Panc1 (cell line): ENCODE measurements around the gene ZBTB47. TPM values are rescaled to one million over a fixed set of nuclear protein-coding genes. Genes with fewer than 3 reads are reported as not detected.

Source experiments
- ATAC-seq: fragments of 200-7000 bp; cut with Tn5 transposase; 2 replicates; pipeline ENCODE4 v1.9.1; 2020; ENCODE audit warnings: mild to moderate bottlenecking, moderate library complexity
- BruUV-seq: library from RNA; stranded (reverse); fragments of 400-500 nt; replicated peaks from 2 replicates; lab custom pipeline; 2021; lab: Mats Ljungman, UMichigan
- CTCF ChIA-PET: fragments of 300-600 bp; sonication (Branson Sonifier 250); formaldehyde crosslinking; loops from one replicate; lab custom pipeline; 2022; ENCODE audit warnings: antibody characterized with exemption; lab: Charles Lee
- POLR2A ChIA-PET: fragments of 300-600 bp; sonication (Branson Sonifier 250); formaldehyde crosslinking; loops from one replicate; lab custom pipeline; 2022; ENCODE audit warnings: antibody characterized with exemption; lab: Charles Lee
- DNase-seq: peaks from one replicate; pipeline ENCODE4 v3.0.0-alpha.2; 2010; ENCODE audit warnings: low read depth, low spot score
- H3K27ac ChIP-seq: 2 replicates; pipeline ENCODE4 v1.5.1; 2011; ENCODE audit warnings: mild to moderate bottlenecking, low read length, inconsistent platforms
- H3K27me3 ChIP-seq: fragments of 200-500 bp; sonication (Bioruptor generic); 2 replicates; pipeline ENCODE4 v1.6.0; 2014; ENCODE audit warnings: low read length, inconsistent platforms; ENCODE audit not compliant: control insufficient read depth, insufficient read depth
- H3K36me3 ChIP-seq: fragments of 200-500 bp; sonication (Bioruptor generic); 2 replicates; pipeline ENCODE4 v1.5.1; 2014; ENCODE audit warnings: inconsistent platforms, mild to moderate bottlenecking, low read length, moderate library complexity; ENCODE audit not compliant: control insufficient read depth, insufficient read depth
- H3K4me1 ChIP-seq: 2 replicates; pipeline ENCODE4 v1.5.1; 2011; ENCODE audit warnings: inconsistent platforms, mild to moderate bottlenecking, low read length, moderate library complexity; ENCODE audit not compliant: control insufficient read depth, insufficient read depth
- H3K4me3 ChIP-seq, 2 experiments: 2 replicates each; pipeline ENCODE4 v1.5.1; 2011 to 2012; ENCODE audit warnings: low read depth in 2 of 2, low read length in 2 of 2, mild to moderate bottlenecking in 2 of 2, inconsistent platforms in 1 of 2, moderate library complexity in 1 of 2
- H3K9me3 ChIP-seq: fragments of 200-500 bp; sonication (Bioruptor generic); 2 replicates; pipeline ENCODE4 v1.5.1; 2014; ENCODE audit warnings: low read depth, mild to moderate bottlenecking, inconsistent platforms, low read length, moderate library complexity; ENCODE audit not compliant: control insufficient read depth, insufficient read depth
- CTCF ChIP-seq: fragments of 450-650 bp; IDR thresholded peaks from 2 replicates; pipeline ENCODE4 v1.5.1; 2017; ENCODE audit warnings: mild to moderate bottlenecking
- POLR2AphosphoS5 ChIP-seq: IDR thresholded peaks from 2 replicates; pipeline ENCODE4 v1.6.1; 2012; ENCODE audit warnings: mild to moderate bottlenecking, low read depth, low read length, moderate library complexity
- REST ChIP-seq, 2 experiments: IDR thresholded peaks; 2 replicates each; pipeline ENCODE4 v1.6.1; 2011 to 2012; ENCODE audit warnings: low read depth in 2 of 2, control low read depth in 1 of 2, low read length in 1 of 2, mild to moderate bottlenecking in 1 of 2, moderate library complexity in 1 of 2; ENCODE audit not compliant: insufficient read depth in 1 of 2
- SIN3A ChIP-seq: IDR thresholded peaks from 2 replicates; pipeline ENCODE4 v1.6.1; 2012; ENCODE audit warnings: low read depth, mild to moderate bottlenecking, low read length, moderate library complexity, borderline replicate concordance; ENCODE audit not compliant: insufficient read depth
- TCF7L2 ChIP-seq: IDR thresholded peaks from 2 replicates; pipeline ENCODE4 v1.6.1; 2011; ENCODE audit warnings: mild to moderate bottlenecking, low read depth, low read length, inconsistent platforms
- in situ Hi-C: cut with HindIII; loops from 2 replicates; pipeline ENCODE4 v1.10.0; 2016; ENCODE audit warnings: low sequenced_read_pairs, low pct_unique_long_range_greater_than_20kb
- intact Hi-C: fragments of 100-400 bp; cut with micrococcal nuclease; formaldehyde crosslinking; loops from one replicate; pipeline ENCODE4 v1.10.0; 2022; ENCODE audit not compliant: unreplicated experiment
- total RNA-seq: library from RNA; stranded (reverse); gene quantifications from one replicate; pipeline ENCODE4 v1.2.1, GENCODE V29; 2021; ENCODE audit not compliant: unreplicated experiment

The ZBTB47 gene
- total RNA-seq, 1 experiment from 2014 or later: 3.6 TPM

- ChIA-PET POLR2A (no interaction called here), CTCF (no interaction called here)
- intact Hi-C loops (no loop called here), in situ Hi-C loops (no loop called here)
- H3K4me3 ChIP-seq: no peak overlapping the region
- H3K9me3 ChIP-seq: no peaks in the 10 kb centered on the region
- no peaks in the 10 kb centered on the region for H3K27me3 ChIP-seq
- no peaks in the 10 kb centered on the region for H3K36me3 ChIP-seq
- no peak for TF ChIP-seq POLR2AphosphoS5
- no peak for TF ChIP-seq SIN3A
- TF ChIP-seq REST (IDR thresholded peaks at IDR 0.05; ENCODE audit: insufficient read depth in 1 of 2, low read depth in 2 of 2, low read length in 1 of 2): no peak
- no peak for TF ChIP-seq CTCF
- no peak for TF ChIP-seq TCF7L2
- ATAC-seq (no peak), DNase-seq (no peak)
- H3K27ac ChIP-seq: no peak overlapping the region
- BruUV-seq: no TSS peak
- no peaks in the 10 kb centered on the region for H3K4me1 ChIP-seq
Measured at GRCh38 chr3:42685891-42686820, 32.7 kb downstream of the ZBTB47 start.

GRCh38 chr3:42686832-42687650 lies 33.5 kb downstream of the ZBTB47 start:
- Histone ChIP-seq H3K4me3 (no peak overlapping the region), H3K36me3 (no peaks in the 10 kb centered on the region), H3K27me3 (no peaks in the 10 kb centered on the region), H3K27ac (no peak overlapping the region), H3K4me1 (no peaks in the 10 kb centered on the region), H3K9me3 (no peaks in the 10 kb centered on the region)
- no peak for TF ChIP-seq SIN3A
- TF ChIP-seq REST (IDR thresholded peaks at IDR 0.05; ENCODE audit: insufficient read depth in 1 of 2, low read depth in 2 of 2, low read length in 1 of 2): no peak
- TF ChIP-seq TCF7L2: no peak
- TF ChIP-seq POLR2AphosphoS5: no peak
- TF ChIP-seq CTCF: no peak
- ChIA-PET CTCF (no interaction called here), POLR2A (no interaction called here)
- ATAC-seq: no peak
- BruUV-seq: no TSS peak
- DNase-seq: no peak
- in situ Hi-C loops (no loop called here), intact Hi-C loops (no loop called here)
